GM18511 (cell line): Measurements from ENCODE around the gene ATL1.
"Not testable (repeated sequence)": the region's sequence is repeated elsewhere in the genome, so short reads cannot be mapped to it uniquely, and the experiment has no call there.

Source experiments
- ATAC-seq: cut with Tn5 transposase; IDR thresholded peaks from one replicate; pipeline ENCODE4 v1.9.1; 2021; ENCODE audit warnings: mild to moderate bottlenecking, moderate library complexity; ENCODE audit not compliant: unreplicated experiment

ATL1 gene

DNA sequence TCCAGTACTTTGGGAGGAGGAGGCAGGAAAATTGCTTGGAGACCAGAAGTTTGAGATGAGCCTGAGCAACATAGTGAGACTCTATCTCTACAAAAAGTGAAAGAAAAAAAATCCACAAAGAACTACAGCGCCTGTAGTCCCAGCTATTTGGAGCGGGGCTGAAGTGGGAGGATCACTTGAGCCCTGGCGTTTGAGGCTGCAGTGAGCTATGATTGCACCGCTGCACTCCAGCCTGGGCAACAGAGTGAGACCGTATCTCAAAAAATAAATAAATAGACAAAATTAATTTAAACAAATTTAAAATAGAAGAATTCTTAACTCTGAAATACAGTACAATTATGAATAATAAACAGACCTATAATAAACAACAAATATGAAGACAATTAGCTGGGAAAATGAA, 40.9 kb downstream of the ATL1 start:
- no peak for ATAC-seq

DNA sequence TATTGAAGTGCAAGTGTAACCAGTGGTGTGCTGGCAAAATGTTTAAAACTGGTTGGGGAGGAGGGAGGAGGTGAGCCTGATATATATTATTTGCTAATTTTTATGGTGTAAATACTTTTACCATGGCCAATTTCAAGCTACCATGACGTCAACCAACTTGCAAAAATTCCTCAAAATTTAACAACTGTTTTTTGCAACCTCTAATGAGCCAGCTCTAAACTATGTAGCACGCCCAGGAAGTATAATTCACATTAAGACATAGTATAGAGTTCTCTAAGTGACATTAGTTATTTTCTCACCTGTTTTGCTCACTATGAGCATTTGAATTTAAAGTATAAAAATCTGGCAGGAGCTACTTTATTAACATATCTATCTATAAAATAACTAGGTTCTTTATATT, 41.4 kb downstream of the ATL1 start:
- no peak for ATAC-seq

DNA sequence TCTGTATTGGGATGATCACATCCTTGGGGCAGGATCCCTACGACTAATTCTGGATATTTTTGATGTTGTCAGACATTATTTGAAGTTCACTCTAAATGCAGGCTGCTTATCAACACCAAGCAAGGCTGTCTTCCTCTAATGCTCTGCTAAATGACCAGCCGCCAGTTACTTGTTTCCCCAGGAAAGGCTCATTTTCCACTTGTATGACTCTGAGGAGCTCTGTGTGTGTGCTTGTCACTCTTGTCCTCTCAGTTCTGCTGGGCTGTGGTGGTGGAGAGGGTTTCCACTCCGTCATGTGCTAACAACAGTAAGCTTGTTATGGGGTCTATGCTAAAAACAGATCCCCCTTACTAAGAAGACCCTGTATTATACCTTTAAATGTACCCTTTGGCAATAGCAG, 42.1 kb downstream of the ATL1 start:
- no peak for ATAC-seq

DNA sequence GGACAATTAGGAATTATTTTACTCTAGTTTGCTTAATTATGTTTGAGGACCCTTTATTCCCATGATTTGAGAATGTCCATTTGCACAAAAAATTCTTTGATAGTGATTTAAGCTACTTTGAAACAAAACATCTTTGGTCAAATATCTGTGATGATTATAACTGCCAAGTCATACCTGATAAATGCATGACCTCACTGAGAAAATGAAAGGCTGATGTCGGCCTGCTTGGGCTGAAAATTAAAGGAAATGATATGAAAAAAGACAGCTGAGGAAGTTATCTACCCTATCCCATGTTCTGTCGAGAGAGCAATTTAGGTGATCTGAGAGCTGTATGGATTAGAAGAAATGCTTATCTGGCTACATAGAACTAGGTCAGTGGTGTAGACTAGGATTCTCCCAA, 43.6 kb downstream of the ATL1 start:
- no peak for ATAC-seq

DNA sequence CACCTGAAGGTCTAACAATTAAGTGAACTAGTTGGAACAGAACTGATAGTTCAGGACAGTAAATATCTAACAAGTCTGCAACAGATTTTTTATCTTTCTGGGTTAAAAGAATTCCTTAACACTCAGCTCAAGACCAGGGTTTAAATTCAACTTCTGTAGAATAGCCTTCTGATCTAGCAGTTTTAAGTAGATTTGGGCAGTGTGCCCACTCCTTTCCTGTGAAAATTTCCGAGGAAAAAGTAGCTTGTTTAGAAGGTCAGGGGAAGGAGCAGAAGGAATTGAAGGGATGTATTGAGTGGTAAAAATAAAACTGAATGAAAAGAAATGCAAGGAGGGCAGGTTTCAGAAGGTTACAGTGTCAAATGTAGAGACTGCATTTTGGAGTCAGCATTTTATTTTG, 45.8 kb downstream of the ATL1 start:
- no peak for ATAC-seq

DNA sequence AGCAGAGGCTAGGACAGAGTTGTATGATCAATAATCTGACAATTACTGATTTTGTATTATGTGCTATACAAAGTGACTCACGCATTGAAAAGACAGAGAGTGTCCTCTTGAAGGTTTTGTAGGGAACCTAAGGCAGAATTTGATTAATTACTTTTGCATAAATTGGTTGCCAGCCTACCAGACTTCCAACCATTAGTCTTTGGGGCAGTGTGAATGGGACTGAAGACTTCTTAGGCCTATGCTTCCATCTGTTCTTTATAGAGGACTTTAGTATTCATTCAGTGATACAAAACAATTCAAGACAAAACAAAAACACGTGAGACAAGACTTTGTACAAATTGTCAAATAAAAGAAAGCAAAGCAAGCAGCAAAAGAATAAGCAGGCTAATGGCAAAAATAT, 46.5 kb downstream of the ATL1 start:
- ATAC-seq, result no peak

DNA sequence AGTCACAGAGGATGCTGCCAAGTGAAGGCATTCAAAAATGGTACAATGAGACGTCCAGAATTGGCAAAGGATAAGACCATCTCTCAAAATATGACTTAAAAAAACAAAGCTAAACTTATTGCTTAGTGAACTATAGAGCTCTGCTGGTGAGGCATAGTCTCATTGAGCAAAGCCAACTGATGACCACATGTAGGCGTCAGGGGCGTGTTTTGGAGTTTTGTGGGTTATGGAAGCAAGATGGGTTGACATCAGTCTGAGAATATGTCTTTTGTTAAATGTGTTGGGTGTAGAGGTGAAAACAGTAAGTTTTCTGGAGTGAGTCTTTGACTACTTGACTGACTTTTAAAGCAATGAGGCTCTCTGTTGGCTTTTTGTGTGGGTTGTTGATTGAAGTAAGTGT, 47.2 kb downstream of the ATL1 start:
- no peak for ATAC-seq

DNA sequence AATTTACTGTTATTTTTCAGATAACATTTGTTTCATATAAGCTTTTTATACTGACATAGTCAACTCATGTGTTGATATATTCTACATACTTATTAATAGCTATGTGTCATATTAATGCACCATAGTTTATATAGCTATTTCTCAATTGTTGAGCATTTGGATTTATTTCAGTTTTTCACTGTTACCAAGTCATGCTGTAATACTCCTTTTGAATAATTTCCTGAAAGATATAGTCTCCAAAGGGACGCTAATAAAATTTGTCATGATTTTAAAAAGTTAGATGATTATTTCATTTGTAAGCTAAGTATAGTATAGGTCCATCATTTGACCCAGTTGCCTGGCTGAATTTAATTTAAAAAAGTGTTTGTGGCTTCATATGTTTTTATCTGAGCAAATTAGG, 47.8 kb downstream of the ATL1 start:
- ATAC-seq, result no peak

DNA sequence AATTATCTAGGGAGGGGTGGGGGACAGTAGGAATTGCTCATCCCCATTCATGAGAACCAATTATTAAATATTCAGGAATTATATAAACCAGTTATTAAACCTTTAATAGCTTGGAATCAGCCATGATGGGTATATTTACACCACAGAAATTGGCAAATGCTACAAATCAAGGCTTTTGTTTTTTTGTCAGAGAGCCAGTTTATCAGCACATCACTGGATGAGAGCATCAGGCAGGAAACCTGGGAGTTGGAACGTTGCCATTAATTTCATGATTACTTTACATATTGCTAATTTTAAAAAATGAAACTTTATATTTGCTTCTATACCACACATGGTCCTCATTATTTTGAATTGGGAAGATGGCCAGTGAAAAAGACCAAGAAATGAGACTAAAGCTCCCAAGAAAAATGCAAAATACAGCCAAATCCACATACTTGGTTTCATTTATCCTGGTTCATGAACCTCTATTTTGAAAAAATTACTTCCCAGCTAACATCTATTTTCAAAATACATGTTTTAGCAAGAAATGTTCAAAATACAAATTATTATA, 48.4 kb downstream of the ATL1 start:
- ATAC-seq, result no peak

DNA sequence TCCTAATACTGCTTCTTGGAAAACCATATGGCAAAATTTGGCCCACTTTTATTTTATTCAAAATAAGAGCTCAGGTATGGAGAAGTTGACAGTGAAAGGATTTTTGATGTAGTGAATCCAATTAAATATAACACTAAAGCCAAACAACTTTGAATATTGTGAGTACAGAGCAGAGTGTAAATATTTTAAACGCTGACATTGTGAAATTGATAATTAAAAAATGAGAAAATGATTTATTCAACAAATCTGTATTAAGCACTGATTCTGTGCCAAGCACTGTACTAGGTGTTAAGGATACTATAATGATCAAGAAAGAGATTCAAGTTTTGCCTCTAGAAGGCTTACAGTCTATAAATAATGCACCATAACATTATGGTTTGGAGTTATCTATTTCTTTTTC, 50.5 kb downstream of the ATL1 start:
- no peak for ATAC-seq

DNA sequence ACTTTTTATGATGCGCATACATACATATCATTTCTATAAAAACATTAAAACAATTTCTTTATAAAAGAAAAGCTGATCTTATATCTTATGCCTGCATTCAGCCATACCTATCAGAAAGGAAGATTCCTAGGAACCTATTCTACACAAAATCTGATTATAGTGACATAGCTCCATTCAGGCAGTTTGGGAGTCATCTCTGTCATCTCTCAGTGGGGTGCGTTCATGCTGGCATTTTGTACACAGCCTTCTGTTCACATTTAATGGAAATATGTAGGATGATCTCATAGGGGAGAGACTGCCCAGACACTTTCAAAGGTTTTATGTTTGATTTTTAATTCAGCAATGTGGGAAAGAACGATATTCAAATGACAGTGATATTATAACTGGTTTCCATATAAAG, 52.9 kb downstream of the ATL1 start:
- ATAC-seq, result no peak

DNA sequence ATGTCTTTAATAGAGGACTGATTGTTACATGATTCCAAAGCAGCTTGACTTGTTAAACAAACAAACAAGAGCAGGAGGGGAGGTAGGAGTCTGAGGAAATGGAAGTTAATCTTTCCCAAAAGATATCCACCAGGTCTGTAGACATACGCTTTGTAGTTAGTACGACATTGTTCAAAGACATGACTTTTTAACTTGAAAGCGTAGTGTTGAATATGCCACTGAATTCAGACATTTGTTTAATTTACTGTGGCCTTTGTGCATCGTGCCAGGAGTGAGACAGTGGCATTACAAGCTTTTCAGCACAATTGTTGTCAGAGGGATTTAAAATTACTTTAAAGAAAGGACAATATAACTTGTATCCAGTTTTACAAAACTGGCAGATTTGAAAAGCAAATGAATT, 55.1 kb downstream of the ATL1 start:
- ATAC-seq, result no peak

DNA sequence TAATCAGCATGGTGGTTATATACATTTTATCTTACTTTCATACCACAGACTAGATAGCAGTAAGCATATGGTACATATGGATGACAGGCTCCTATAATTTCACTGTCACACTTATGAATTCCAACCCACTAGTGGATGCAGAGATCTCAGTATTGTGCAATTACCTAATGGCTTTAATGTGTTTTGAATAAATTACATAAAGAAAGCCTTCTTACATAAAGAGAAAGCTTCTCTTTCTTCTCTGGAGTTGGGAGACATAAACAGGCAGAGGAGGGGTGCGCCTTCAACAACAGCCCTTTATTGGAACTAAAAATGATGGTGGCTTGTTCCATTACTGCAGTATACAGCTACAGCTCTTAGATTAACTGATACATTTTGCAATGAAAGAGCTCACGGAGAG, 55.6 kb downstream of the ATL1 start:
- no peak for ATAC-seq

DNA sequence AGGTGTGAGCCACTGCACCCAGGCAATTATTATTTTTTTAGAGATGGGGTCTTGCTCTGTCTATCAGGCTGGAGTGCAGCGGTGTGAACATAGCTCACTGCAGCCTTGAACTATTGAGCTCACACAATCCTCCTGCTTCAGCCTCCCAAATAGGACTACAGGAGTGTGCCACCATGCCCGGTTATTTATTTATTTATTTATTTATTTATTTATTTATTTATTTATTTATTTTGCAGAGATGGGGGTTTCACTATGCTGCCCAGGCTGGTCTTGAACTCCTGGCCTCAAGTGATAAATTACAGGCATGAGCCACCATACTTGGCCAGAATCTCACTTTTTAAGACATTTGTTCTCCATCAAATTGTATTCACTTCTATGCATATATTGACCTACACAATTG, 56.3 kb downstream of the ATL1 start:
- ATAC-seq, result no peak

DNA sequence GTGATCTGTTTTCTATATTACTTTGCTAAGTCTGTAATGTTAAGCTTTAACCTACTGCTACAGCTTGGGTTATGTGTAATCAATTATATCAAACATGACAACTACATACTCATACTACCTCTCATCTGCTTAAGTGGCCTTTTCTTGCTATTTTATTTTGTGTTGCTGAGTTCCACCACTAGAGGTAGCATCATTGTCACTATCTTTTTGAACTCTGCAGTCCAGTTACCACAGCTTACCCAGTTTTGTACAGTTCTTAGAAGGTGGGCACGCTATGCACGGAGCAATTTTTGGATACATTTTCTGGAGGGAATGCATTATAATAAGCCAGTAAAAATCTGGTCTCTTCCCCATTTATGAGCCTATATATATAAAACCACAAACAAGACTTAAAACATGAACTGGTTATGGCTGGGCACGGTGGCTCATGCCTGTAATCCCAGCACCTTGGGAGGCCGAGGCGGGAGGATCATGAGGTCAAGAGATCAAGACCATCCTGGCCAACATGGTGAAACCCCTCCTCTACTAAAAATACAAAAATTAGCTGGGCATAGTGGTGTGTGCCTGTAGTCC, 59.7 kb downstream of the ATL1 start:
- ATAC-seq, result no peak

DNA sequence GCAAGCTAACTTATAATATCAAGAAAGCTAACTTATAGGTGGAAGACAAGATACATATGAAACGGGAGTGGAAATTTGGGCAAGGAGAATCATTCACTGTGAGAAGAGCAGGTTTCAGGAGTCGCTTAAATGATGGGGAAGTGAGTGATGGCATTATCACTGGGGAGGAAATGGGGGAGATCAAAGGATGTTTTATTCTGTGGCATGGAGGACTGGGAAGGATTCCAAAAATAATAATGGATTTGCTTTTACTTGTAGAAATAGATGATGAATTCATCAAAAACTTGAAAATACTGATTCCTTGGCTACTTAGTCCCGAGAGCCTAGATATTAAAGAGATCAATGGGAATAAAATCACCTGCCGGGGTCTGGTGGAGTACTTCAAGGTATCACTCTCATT, 60.4 kb downstream of the ATL1 start:
- no peak for ATAC-seq

DNA sequence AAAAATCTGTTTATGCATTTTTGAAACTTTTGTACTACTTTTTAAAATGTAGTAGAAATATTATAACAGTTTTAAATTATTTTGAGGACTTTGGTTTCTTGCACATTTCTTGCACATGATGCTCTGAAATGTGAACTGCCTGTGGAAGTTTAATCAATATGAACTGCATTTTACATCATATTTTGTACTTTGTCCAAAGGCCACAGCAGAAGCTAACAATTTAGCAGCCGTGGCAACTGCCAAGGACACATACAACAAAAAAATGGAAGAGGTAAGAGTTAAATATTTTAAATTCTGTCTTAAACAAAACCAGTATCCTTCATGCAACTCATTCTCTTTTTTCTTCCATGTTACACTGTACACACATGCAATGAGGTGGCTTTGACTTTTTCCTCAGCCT, 63.0 kb downstream of the ATL1 start:
- ATAC-seq, result no peak

DNA sequence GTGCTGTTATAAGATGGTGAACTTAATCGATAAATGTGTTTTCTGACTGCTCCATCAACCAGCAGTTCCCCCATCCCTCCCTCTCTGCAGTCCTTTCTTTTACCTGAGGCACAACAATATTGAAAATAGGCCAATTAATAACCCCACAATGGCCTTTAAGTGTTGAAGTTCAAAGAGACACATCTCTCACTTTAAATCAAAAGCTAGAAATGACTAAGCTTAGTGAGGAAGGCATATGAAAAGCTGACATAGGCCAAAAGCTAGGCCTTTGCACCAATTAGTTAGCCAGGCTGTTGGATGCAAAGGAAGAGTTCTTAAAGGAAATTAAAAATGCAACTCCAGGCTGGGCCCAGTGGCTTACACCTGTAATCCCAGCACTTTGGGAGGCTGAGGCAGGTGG, 64.5 kb downstream of the ATL1 start:
- ATAC-seq, result no peak

DNA sequence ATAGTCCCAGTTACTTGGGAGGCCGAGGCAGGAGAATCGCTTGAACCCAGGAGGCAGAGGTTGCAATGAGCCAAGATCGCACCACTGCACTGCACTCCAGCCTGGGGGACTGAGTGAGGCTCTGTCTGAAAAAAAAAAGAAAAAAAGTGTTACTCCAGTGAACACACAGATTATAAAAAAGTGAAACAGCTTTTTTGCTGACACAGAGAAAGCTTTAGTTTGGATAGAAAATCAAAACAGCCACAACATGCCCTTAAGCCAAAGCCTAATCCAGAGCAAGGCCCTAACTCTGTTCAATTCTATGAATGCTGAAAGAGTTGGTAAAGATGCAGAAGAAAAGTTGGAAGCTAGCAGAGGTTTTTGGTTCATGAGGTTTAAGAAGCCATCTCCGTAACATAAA, 65.0 kb downstream of the ATL1 start:
- not testable (repeated sequence) for ATAC-seq

DNA sequence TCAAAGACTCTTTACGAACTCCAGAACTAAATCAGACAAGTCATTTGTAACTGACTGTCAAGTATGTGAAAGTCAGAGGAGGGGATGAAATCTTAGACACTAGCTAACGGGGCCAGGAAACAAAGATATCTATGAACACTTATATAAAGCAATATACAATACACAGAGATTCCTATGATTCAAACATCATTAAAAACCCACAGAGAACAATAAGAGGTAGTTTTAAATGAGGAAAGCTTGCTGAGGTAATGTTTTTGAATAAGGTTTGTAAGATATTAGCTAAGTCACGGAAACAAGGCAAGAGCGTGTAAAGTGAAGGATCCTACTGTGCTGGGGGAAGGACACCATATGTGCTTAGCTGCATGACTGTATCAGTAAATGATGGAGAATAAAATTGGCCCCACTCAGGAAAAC, 71.5 kb downstream of the ATL1 start:
- ATAC-seq, result no peak

DNA sequence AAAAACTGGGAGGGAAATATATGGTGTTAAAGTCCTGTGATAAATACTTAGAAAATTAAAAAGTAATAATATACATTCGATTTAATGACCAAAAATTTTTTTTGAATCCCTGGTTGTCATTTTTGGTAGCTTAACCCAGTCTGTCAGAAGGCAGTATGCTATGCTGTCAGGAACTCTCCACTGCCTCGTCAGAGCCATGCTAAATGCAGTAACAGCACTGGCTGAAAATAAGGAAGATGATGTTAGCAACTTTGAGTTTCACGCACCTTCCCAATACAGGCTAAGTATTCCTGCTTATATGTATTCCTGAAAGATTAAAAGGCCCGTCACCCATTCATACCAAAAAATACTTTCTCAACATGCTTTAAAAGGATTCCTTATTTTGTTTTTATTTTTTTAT, 74.0 kb downstream of the ATL1 start:
- ATAC-seq, result no peak

DNA sequence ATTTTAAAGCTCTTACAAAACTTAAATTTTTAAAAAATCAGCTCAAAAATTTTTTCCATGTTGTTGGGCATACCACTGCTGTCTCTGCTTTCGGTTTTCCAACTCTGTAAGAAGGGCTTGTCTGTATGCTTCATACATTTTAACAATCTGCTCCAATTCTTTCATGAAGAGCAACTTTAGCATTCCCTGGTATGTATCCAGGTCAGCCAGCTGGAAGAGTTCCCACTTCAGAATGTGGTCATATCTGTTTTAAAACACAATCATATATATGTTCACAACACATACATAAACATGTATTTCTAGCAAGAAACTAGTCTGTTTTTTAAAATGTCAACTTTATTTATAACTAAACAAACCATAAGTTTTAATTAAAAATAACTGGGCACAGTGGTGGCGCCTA, 75.2 kb downstream of the ATL1 start:
- no peak for ATAC-seq

DNA sequence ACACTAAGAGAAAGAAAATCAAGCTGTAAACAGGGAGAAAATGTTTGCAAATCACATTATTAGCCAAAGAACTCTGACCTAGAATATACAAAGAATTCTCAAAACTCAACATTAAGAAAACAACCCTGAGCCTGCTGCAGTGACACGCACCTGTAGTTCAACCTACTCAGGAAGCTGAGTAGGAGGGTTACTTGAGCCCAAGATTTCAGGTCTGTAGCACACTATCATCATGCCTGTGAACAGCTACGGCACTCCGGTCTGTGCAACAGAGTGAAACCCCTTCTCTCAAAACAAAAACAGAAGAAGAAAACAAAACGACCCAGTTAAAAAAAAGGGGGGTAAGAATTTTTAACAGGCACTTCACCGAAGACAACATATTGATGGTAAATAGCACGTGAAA, 87.3 kb downstream of the ATL1 start:
- peak; percentile 97 for ATAC-seq

DNA sequence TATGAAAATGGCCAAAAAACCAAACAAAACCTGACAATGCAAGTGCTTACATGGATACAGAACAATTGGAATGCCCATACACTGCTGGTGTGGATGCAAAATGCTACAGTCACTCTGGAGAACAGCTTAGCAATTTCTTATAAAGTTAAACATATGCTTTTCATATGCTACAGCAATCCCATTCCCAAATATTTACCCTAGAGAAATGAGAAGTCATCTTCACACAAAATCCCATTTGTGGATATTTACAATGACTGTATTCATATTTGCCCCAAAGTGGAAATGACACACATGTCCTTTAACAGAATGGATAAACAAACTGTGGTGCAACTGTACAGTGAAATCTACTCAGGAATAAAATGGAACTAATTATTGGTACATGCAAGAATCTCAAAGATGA, 87.8 kb downstream of the ATL1 start:
- no peak for ATAC-seq
